Measurements from ENCODE around the gene SURF6. TPM values are rescaled to one million over a fixed set of nuclear protein-coding genes. Genes with fewer than 3 reads are reported as not detected.
A peak's percentile ranks its signal among the peaks of the same experiment; 100 is the strongest.

SURF6 gene
- total and polyA plus RNA-seq, 4 donors: 11.7 to 36.2 (median 25.5) TPM

DNA sequence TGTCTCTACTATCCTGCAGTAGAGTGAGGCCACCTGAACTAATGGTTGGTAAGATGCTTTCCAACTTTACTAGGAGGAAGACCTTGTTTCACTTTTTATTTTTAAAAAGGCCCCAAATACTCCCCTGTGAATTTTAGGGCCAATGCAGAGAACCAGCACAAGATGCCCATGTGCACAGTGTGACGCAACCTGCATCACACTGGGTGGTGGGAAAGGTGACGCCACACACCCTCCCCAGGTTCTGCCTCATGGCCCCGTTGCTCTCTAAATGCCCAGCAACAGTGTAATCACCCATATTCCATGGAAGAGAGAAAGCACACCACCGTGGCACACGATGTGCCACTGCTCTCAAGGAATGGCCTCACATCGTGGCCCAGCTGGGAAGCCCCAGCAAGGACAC lies 33.4 kb upstream of the SURF6 start:
- 94% methylated on average over 5 of the region's 6 CpGs for WGBS (ENCODE audit: insufficient coverage)
- no peak overlapping the region for H3K27ac ChIP-seq (ENCODE audit: low read depth, low read length)

DNA sequence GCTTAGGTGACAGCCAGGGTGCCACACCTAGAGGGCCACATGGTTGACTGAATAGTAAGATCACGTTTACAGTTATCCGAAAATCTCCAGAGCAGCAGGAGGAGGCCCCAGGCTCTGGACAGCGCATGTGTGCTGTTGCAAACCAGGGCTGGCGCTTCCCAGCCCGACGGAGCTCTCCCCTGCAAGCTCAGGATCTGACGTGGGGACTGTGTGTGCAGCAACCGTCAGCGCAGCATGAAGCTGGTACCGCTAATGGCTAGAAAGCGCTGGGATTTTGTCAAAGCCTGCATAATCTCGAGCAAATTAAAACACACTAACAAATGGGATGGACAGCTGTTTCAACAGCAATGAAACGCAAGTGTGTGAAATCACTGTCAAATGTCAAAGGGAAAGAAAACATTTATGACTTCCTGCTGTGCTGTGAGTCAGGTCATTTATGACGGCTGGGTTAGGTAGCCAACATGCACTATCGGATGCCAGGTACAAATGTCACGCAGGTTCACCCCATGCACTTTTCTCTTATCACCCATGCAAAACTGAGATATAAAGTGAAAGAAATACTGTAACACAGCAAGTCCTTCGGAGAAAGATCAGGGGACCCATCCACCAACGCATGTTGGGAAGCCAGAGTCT lies 32.4 kb upstream of the SURF6 start:
- H3K4me1 ChIP-seq (ENCODE audit: control insufficient read depth, insufficient read depth, low read length): peaks cover 39% of the 10 kb centered on the region
- no peak overlapping the region for H3K4me3 ChIP-seq (ENCODE audit: low read depth, low read length)
- H3K27ac ChIP-seq (ENCODE audit: low read depth, low read length): no peak overlapping the region
- H3K9me3 ChIP-seq (ENCODE audit: control insufficient read depth, insufficient read depth, low read length): no peaks in the 10 kb centered on the region
- WGBS (ENCODE audit: insufficient coverage): 69% methylated on average over 10 of the region's 18 CpGs
- DNase-seq (ENCODE audit: low read depth in 4 of 6, low spot score in 6 of 6): peak in 2 of 6 donors; percentile 34 to 76
- peaks cover 81% of the 10 kb centered on the region for H3K36me3 ChIP-seq (ENCODE audit: control insufficient read depth, insufficient read depth, low read length)
- no peaks in the 10 kb centered on the region for H3K27me3 ChIP-seq (ENCODE audit: control insufficient read depth, insufficient read depth, low read length)

More for the DNA sequence above, 33.4 kb upstream of the SURF6 start:
- no peaks in the 10 kb centered on the region for H3K27me3 ChIP-seq (ENCODE audit: control insufficient read depth, insufficient read depth, low read length)
- H3K36me3 ChIP-seq (ENCODE audit: control insufficient read depth, insufficient read depth, low read length): peaks cover 74% of the 10 kb centered on the region
- DNase-seq (ENCODE audit: low read depth in 4 of 6, low spot score in 6 of 6): no peak
- no peaks in the 10 kb centered on the region for H3K9me3 ChIP-seq (ENCODE audit: control insufficient read depth, insufficient read depth, low read length)
- H3K4me1 ChIP-seq (ENCODE audit: control insufficient read depth, insufficient read depth, low read length): peaks cover 47% of the 10 kb centered on the region
- no peak overlapping the region for H3K4me3 ChIP-seq (ENCODE audit: low read depth, low read length)

DNA sequence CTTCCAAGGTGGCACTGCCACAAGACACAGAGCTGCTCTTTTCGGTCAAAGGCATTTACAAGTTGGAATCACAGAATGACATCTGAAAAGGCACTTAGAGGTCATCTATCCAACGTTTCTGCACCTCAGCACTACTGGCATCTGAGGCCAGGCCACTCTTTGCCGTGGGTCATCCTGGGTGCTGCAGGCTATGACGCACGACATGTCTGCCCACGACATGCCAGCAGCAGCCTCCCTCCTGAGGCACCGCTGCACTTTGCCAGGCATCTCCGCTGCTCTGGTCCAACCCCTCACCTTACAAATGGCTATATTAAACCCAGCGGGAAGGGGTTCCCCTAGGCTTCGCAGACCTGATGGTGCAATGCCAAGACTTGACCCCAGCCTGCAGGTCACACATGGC lies 31.8 kb upstream of the SURF6 start:
- DNase-seq (ENCODE audit: low read depth in 4 of 6, low spot score in 6 of 6): no peak
- no peaks in the 10 kb centered on the region for H3K27me3 ChIP-seq (ENCODE audit: control insufficient read depth, insufficient read depth, low read length)
- WGBS (ENCODE audit: insufficient coverage): 91% methylated on average over 10 of the region's 10 CpGs
- H3K4me3 ChIP-seq (ENCODE audit: low read depth, low read length): no peak overlapping the region
- no peak overlapping the region for H3K27ac ChIP-seq (ENCODE audit: low read depth, low read length)
- H3K36me3 ChIP-seq (ENCODE audit: control insufficient read depth, insufficient read depth, low read length): peaks cover 81% of the 10 kb centered on the region
- H3K4me1 ChIP-seq (ENCODE audit: control insufficient read depth, insufficient read depth, low read length): peaks cover 35% of the 10 kb centered on the region
- no peaks in the 10 kb centered on the region for H3K9me3 ChIP-seq (ENCODE audit: control insufficient read depth, insufficient read depth, low read length)

DNA sequence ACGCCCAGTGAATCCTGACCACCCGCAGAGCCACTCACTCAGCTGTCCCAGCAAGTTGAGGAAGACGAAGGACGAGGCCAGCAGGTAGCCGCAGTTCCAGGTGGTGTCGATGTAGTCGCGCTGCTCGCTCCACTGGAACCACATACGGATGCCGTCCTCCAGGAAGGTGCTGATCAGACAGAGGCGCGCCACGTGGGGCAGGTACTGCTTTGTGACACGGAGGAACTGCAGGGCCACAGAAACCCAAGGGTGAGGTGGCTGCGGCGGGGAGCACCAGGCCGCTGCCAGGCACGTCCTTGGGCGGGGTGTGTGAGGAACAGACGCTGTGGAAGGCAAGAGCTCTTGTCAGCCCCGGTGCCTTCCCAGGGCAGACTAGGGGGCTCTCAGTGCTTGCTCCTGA lies 31.2 kb upstream of the SURF6 start:
- no peak overlapping the region for H3K27ac ChIP-seq (ENCODE audit: low read depth, low read length)
- H3K4me3 ChIP-seq (ENCODE audit: low read depth, low read length): no peak overlapping the region
- peaks cover 83% of the 10 kb centered on the region for H3K36me3 ChIP-seq (ENCODE audit: control insufficient read depth, insufficient read depth, low read length)
- peaks cover 32% of the 10 kb centered on the region for H3K4me1 ChIP-seq (ENCODE audit: control insufficient read depth, insufficient read depth, low read length)
- H3K27me3 ChIP-seq (ENCODE audit: control insufficient read depth, insufficient read depth, low read length): no peaks in the 10 kb centered on the region
- no peak for DNase-seq (ENCODE audit: low read depth in 4 of 6, low spot score in 6 of 6)
- 94% methylated on average over 22 of the region's 22 CpGs for WGBS (ENCODE audit: insufficient coverage)
- no peaks in the 10 kb centered on the region for H3K9me3 ChIP-seq (ENCODE audit: control insufficient read depth, insufficient read depth, low read length)

DNA sequence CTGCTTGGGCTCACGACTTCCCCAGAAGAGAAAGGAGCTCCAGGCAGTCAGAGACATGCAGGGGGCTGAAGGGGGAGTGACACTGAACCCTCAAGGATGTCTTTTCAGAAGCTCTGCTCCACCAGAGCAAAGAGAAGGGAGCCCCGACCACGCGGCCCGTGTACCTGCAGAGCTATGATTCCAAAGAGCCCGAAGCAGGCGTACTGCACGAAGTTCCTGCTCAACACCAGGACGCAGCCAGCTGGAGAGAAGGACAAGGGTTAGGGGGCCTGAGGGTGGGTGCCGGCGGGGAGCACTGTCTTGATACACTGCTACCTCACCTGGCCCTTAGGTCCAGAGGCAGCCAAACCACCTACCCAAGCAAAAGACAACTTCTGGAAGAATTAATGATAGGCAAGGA lies 30.4 kb upstream of the SURF6 start:
- H3K4me3 ChIP-seq (ENCODE audit: low read depth, low read length): no peak overlapping the region
- DNase-seq (ENCODE audit: low read depth in 4 of 6, low spot score in 6 of 6): no peak
- no peaks in the 10 kb centered on the region for H3K27me3 ChIP-seq (ENCODE audit: control insufficient read depth, insufficient read depth, low read length)
- H3K27ac ChIP-seq (ENCODE audit: low read depth, low read length): no peak overlapping the region
- peaks cover 84% of the 10 kb centered on the region for H3K36me3 ChIP-seq (ENCODE audit: control insufficient read depth, insufficient read depth, low read length)
- no peaks in the 10 kb centered on the region for H3K9me3 ChIP-seq (ENCODE audit: control insufficient read depth, insufficient read depth, low read length)
- WGBS (ENCODE audit: insufficient coverage): 92% methylated on average over 5 of the region's 11 CpGs
- H3K4me1 ChIP-seq (ENCODE audit: control insufficient read depth, insufficient read depth, low read length): peaks cover 24% of the 10 kb centered on the region

DNA sequence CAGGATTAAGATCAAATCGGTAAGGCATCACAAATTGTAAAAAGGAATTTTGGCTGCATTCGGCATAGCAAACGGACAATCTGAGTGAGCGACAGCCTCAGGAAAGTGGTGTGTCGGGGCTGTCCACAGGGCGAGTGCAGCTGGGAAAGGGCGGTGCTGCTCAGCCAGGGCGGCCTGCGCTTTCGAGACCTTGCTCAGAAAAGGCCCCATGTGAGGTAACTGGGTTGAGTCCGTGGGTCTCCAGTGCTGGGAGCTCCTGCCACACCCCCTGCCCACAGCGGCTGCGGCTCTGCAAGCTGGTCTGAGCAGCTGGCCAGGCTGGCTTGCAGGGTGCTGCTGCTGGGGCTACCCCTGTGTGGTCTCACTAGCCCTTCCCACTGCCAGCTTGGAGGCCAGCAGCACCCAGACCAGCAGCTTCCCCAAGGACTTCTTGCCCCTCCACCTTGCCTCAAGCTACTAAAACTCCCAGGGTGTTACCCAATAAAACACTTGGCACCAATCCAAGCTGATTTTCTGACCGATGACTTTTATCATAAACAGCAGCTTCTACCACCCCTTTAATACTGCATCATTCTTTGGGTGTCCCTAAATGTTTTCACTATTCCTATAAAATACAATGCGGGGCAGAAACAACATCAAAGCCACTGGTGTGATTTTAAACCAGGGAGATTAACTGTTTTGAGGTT lies 26.5 kb upstream of the SURF6 start:
- H3K27ac ChIP-seq (ENCODE audit: low read depth, low read length): no peak overlapping the region
- DNase-seq (ENCODE audit: low read depth in 4 of 6, low spot score in 6 of 6): no peak

DNA sequence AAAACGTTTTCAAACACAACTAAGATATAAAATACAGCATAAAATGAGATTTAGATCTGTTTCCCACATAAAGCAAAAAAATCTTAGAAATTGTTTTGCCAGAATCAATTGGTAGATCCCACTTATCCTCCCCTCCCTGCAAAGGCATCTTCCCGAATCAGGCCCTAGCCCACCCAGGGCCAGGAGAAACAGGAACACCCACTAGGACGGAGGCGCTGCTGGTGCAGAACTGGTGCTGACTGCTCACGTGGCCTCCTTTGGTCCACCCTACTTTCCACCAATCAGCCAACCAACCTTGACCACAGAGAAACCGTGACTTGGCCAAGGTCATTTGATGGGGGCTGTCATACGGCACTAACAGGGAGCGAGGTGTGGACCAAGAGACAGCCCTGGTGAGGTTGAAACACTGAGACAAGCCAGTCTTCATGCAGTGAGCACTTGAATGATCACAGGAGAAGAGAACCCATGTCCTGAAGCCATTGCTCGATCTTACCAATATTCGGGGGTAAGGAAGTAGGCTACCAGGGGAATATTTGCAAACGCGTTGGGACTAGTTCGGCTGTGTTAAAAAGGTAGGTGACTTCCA lies 25.6 kb upstream of the SURF6 start:
- 91% methylated on average over 11 of the region's 13 CpGs for WGBS (ENCODE audit: insufficient coverage)
- H3K27ac ChIP-seq (ENCODE audit: low read depth, low read length): no peak overlapping the region
- no peak for DNase-seq (ENCODE audit: low read depth in 4 of 6, low spot score in 6 of 6)

More for the DNA sequence above, 26.5 kb upstream of the SURF6 start:
- peaks cover 21% of the 10 kb centered on the region for H3K4me1 ChIP-seq (ENCODE audit: control insufficient read depth, insufficient read depth, low read length)
- H3K4me3 ChIP-seq (ENCODE audit: low read depth, low read length): no peak overlapping the region
- H3K27me3 ChIP-seq (ENCODE audit: control insufficient read depth, insufficient read depth, low read length): no peaks in the 10 kb centered on the region
- peaks cover 97% of the 10 kb centered on the region for H3K36me3 ChIP-seq (ENCODE audit: control insufficient read depth, insufficient read depth, low read length)
- no peaks in the 10 kb centered on the region for H3K9me3 ChIP-seq (ENCODE audit: control insufficient read depth, insufficient read depth, low read length)
- WGBS (ENCODE audit: insufficient coverage): 95% methylated on average over 14 of the region's 15 CpGs

DNA sequence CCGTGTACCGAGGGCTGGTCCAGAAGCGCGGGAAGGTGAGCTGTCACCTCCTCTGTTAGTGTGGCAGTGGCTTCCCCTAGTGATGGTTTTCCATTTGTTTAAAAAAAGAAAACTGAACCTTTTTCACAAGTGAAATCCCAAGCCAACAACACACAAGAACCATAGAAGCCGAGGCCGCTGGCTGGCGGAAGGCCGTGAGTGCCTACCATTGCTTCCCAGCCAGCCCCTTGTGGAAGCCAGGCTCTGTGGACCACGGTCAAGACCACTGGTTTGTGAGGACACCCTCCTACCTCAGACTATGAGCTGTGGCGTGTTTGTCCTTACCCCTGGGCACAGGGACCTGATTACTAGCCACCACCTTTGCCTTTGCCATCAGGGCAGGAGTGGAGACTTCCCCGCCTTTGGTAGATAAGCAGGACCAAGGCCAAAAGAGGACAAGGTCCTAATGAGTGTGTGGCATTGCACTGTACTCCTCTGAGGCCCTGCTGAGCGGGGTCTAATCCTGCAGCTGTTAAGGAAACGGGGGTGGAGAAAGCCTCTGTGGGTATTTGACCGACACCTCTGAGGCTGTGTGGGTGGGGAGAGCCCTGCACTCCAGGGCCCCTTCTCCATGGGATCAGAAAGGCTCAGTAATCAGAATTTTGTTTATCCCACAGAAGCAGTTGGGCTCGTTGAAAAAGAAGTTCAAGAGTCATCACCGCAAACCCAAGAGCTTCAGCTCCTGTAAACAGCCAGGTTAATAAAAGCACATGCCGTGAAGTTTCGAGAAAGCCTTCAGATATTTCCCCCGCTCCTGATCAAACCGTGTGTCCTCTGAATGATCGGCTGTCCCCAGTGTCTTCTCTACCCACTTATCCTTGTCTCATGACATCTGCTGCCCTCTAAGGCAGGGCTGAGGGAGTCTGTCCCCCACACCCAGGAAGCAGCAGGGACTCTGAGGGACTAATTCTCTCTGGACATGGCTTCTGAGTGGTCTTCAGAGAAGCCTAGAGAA lies 24.7 kb upstream of the SURF6 start:
- no peak overlapping the region for H3K27ac ChIP-seq (ENCODE audit: low read depth, low read length)
- peaks cover 82% of the 10 kb centered on the region for H3K36me3 ChIP-seq (ENCODE audit: control insufficient read depth, insufficient read depth, low read length)
- peaks cover 34% of the 10 kb centered on the region for H3K4me1 ChIP-seq (ENCODE audit: control insufficient read depth, insufficient read depth, low read length)
- H3K9me3 ChIP-seq (ENCODE audit: control insufficient read depth, insufficient read depth, low read length): no peaks in the 10 kb centered on the region
- H3K27me3 ChIP-seq (ENCODE audit: control insufficient read depth, insufficient read depth, low read length): no peaks in the 10 kb centered on the region
- no peak overlapping the region for H3K4me3 ChIP-seq (ENCODE audit: low read depth, low read length)
- WGBS (ENCODE audit: insufficient coverage): 85% methylated on average over 17 of the region's 21 CpGs
- DNase-seq (ENCODE audit: low read depth in 4 of 6, low spot score in 6 of 6): no peak

More for the DNA sequence above, 25.6 kb upstream of the SURF6 start:
- peaks cover 30% of the 10 kb centered on the region for H3K4me1 ChIP-seq (ENCODE audit: control insufficient read depth, insufficient read depth, low read length)
- no peaks in the 10 kb centered on the region for H3K9me3 ChIP-seq (ENCODE audit: control insufficient read depth, insufficient read depth, low read length)
- peaks cover 90% of the 10 kb centered on the region for H3K36me3 ChIP-seq (ENCODE audit: control insufficient read depth, insufficient read depth, low read length)
- H3K4me3 ChIP-seq (ENCODE audit: low read depth, low read length): no peak overlapping the region
- no peaks in the 10 kb centered on the region for H3K27me3 ChIP-seq (ENCODE audit: control insufficient read depth, insufficient read depth, low read length)
